Rectal smooth muscle tissue (tissue), 1 donor: Measurements from ENCODE around the gene PCIF1.
"Not testable (repeated sequence)": the region's sequence is repeated elsewhere in the genome, so short reads cannot be mapped to it uniquely, and the experiment has no call there.

ENCODE experiments used
- H3K27ac ChIP-seq: one replicate; pipeline ENCODE4 v1.7.0; 2013; ENCODE audit warnings: low read depth, low read length, inconsistent platforms
- H3K27me3 ChIP-seq: one replicate; pipeline ENCODE4 v1.7.0; 2013; ENCODE audit warnings: low read length; ENCODE audit not compliant: control insufficient read depth, insufficient read depth
- H3K36me3 ChIP-seq: one replicate; pipeline ENCODE4 v1.7.0; 2013; ENCODE audit warnings: low read length; ENCODE audit not compliant: control insufficient read depth, insufficient read depth
- H3K4me1 ChIP-seq: one replicate; pipeline ENCODE4 v1.7.0; 2013; ENCODE audit warnings: low read length; ENCODE audit not compliant: control insufficient read depth, insufficient read depth
- H3K4me3 ChIP-seq: one replicate; pipeline ENCODE4 v1.7.0; 2013; ENCODE audit warnings: low read length
- H3K9ac ChIP-seq: one replicate; pipeline ENCODE4 v1.7.0; 2013; ENCODE audit warnings: low read length

The PCIF1 gene

DNA sequence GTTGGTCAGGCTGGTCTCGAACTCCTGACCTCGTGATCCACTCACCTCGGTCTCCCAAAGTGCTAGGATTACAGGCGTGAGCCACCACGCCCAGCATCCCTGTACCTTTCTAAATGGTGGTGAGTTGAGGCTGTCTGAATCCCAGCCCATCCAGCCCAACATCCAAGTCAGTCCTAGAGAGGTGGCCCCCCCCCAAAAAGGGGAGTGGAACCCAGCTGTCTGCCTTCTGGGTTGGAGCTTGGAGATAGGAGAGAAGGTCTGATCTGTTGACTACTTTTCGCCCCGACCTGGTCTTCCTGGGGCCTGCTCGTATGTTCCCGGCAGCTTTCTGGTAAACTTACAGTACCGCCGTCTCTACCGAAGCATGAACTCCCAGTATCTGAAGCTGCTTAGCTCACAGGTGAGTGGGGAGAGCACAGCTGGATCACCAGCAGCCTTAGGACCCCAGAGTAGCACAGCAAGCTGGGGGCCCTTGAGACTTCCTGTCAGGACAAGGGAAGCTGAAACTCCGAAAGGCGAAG lies 37.8 kb upstream of the PCIF1 start:
- no peaks in the 10 kb centered on the region for H3K27me3 ChIP-seq
- H3K36me3 ChIP-seq = peaks cover 13% of the 10 kb centered on the region
- H3K4me3 ChIP-seq = no peak overlapping the region
- H3K4me1 ChIP-seq = no peaks in the 10 kb centered on the region
- H3K27ac ChIP-seq = no peak overlapping the region
- H3K9ac ChIP-seq = no peak overlapping the region

DNA sequence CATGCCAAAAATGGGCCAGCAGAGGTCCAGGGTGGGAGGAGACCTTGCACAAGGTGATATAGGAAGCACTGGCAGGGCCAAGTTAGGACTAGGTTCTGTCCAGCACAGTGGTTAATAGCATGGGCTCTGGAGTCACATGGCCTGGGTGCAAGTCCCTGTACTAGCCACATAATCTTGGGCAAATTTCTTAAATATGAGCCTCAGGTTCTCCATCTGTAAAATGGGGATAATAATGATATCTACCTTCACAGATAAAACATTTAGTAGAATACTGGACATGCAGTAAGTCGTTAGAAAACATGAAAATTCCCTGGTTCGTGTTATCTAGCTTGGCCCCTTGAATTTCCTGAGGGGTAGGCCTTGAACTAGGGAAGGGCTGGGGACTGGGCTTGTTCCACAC lies 37.2 kb upstream of the PCIF1 start:
- Histone ChIP-seq H3K9ac (no peak overlapping the region), H3K4me3 (no peak overlapping the region), H3K36me3 (peaks cover 18% of the 10 kb centered on the region), H3K4me1 (no peaks in the 10 kb centered on the region), H3K27me3 (no peaks in the 10 kb centered on the region), H3K27ac (no peak overlapping the region)

DNA sequence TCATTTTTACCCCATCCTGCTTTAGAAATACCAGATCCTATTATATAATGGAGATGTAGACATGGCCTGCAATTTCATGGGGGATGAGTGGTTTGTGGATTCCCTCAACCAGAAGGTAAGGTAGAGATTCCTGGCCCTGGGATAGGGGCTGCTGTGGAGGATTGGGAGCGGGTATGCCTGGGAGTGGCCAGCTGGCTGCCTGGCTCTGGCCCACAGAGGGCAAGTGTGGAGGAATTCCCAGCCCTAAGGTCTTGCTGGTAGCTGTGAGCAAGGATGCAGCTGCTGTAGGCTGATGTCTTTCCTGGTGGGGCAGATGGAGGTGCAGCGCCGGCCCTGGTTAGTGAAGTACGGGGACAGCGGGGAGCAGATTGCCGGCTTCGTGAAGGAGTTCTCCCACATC lies 36.8 kb upstream of the PCIF1 start:
- Histone ChIP-seq H3K9ac (no peak overlapping the region), H3K27ac (no peak overlapping the region), H3K4me1 (no peaks in the 10 kb centered on the region), H3K4me3 (no peak overlapping the region), H3K27me3 (no peaks in the 10 kb centered on the region), H3K36me3 (peaks cover 18% of the 10 kb centered on the region)

GRCh38 chr20:45898285-45898684 lies 36.2 kb upstream of the PCIF1 start:
- Histone ChIP-seq H3K27me3 (no peaks in the 10 kb centered on the region), H3K4me1 (no peaks in the 10 kb centered on the region), H3K9ac (no peak overlapping the region), H3K36me3 (peaks cover 15% of the 10 kb centered on the region), H3K27ac (no peak overlapping the region), H3K4me3 (no peak overlapping the region)

GRCh38 chr20:45899046-45899835 lies 35.2 kb upstream of the PCIF1 start:
- no peak overlapping the region for H3K4me3 ChIP-seq
- peaks cover 11% of the 10 kb centered on the region for H3K36me3 ChIP-seq
- no peak overlapping the region for H3K27ac ChIP-seq
- H3K9ac ChIP-seq = no peak overlapping the region
- H3K27me3 ChIP-seq = no peaks in the 10 kb centered on the region
- H3K4me1 ChIP-seq = no peaks in the 10 kb centered on the region

DNA sequence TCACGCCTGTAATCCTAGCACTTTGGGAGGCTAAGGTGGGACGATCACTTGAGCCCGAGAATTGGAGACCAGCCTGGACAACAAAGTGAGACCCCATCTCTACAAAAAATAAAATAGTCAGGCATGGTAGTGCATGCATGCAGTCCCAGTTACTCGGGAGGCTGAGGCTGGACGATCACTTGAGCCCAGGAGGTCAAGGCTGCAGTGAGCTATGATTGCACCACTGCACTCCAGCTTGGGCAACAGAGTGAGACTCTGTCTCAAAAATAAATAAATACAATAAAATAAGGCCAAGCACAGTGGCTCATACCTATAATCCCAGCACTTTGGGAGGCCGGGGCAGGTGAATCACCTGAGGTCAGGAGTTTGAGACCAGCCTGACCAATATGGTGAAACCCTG lies 33.2 kb upstream of the PCIF1 start:
- not testable (repeated sequence) for H3K27me3 ChIP-seq, H3K36me3 ChIP-seq, H3K27ac ChIP-seq, H3K9ac ChIP-seq, H3K4me1 ChIP-seq, H3K4me3 ChIP-seq

DNA sequence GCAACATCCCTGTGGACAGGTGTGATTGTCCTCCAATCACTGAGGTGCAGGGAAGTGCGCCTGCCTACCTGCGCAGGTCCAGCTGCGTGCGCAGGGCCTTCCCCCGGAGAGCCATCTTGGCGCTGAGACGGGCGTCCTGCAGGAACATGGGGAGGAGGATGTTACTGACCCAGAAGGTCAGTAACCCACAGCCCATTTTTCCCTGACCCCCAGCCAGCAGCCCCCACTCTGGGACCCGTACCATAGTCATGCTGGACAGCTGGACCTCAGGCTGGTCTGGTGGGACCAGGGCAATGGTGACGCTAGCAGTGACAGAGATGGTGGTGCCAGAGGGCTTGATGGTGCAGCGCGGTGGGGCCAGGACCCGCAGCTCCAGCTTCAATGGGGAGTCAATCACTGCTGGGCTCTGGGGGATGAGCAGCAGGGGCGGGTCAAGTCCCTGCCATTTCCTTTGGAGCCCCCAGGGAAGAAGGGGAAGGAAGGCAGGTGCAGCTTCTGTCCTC lies 32.2 kb upstream of the PCIF1 start:
- Histone ChIP-seq H3K36me3 (peaks cover 7% of the 10 kb centered on the region), H3K9ac (no peak overlapping the region), H3K4me3 (no peak overlapping the region)

GRCh38 chr20:45904583-45905504 lies 29.6 kb upstream of the PCIF1 start:
- Histone ChIP-seq H3K4me3 (no peak overlapping the region), H3K4me1 (no peaks in the 10 kb centered on the region), H3K27ac (no peak overlapping the region), H3K36me3 (peaks cover 5% of the 10 kb centered on the region), H3K9ac (no peak overlapping the region), H3K27me3 (no peaks in the 10 kb centered on the region)

More for the DNA sequence above, 32.2 kb upstream of the PCIF1 start:
- Histone ChIP-seq H3K27me3 (no peaks in the 10 kb centered on the region), H3K27ac (no peak overlapping the region), H3K4me1 (no peaks in the 10 kb centered on the region)

DNA sequence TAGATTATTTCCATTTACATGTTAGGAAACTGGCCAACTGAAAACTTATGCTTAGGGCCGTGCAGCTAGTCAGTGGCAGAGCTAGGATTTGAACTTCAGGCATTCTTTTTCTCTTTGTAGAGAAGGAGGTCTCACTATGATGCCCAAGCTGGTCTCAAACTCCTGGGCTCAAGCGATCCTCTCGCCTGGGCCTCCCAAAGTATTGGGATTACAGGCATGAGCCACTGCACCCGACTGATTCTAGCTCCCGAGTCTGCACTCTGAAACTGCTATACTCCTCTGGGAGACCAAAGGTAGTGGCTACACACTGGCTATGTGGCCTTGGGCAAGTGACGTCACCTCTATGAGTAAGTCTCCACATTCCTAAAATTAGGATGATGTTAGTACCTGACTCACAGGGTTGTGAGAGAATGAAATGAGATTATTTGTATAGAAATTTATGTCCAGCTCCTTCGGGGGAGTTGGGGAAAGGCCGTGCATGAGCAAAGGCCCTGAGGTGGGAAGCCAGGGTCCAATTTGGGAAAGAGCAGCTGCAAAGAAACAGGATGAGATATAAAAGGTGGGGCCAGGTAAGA lies 28.9 kb upstream of the PCIF1 start:
- H3K27ac ChIP-seq = no peak overlapping the region
- no peaks in the 10 kb centered on the region for H3K27me3 ChIP-seq
- no peaks in the 10 kb centered on the region for H3K4me1 ChIP-seq
- no peak overlapping the region for H3K9ac ChIP-seq
- no peak overlapping the region for H3K4me3 ChIP-seq
- peaks cover 5% of the 10 kb centered on the region for H3K36me3 ChIP-seq

DNA sequence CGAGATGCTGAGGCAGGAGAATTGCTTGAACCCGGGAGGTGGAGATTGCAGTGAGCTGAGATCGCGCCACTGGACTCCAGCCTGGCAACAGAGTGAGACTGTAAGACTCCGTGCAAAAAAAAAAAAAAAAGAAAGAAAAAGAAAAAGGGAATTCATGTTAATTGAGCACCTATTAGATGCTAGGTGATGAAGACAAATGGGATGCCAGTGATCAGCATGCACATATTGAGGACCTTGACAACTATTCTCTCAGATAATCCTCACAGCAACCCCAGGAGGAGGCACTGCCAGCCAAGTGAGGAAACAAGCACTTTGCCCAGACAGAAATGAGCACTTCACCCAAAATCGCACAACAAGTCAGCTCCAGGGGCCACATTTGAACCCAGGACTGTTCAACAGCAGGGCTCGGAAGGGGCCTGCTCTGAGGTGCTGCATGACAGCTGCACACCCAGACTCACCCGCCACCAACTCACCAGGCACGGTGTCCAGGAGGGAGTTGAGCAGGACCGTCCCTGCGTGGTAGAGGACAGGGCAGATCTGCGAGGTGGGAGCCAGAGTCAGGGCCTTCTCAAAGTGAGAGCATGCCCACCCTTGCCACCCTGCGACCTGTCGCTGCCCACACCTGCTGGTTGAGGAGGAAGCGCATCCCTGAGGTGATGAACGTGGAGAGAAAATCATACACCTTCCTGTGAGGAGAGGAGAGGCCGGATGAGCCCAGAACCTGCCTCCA lies 27.1 kb upstream of the PCIF1 start:
- Histone ChIP-seq H3K36me3 (no peaks in the 10 kb centered on the region), H3K27me3 (no peaks in the 10 kb centered on the region), H3K9ac (no peak overlapping the region), H3K4me3 (no peak overlapping the region), H3K27ac (no peak overlapping the region), H3K4me1 (peaks cover 6% of the 10 kb centered on the region)

DNA sequence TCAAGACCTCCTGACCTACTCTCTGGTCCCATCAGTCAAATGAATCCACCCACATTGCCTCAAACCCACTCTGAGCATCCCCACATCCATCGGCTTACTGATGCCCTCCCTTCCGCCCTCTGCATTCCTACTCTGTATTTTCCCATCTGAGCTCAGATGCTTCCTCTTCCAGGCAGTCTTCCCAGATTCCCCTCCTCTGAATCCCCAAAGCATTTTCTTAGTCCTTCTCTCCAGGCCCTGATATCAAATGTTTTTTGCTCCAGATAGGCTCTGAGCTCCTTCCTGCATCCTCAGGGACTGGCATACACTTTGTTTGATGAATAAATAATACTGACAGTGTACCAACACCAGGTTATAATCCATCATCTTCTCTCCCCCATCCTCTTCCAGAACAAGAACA lies 26.4 kb upstream of the PCIF1 start:
- no peak overlapping the region for H3K4me3 ChIP-seq
- no peaks in the 10 kb centered on the region for H3K36me3 ChIP-seq
- peaks cover 7% of the 10 kb centered on the region for H3K4me1 ChIP-seq
- H3K27ac ChIP-seq = no peak overlapping the region
- no peaks in the 10 kb centered on the region for H3K27me3 ChIP-seq
- no peak overlapping the region for H3K9ac ChIP-seq
